Activated T-cell treated with anti-CD3 and anti-CD28 coated beads, Interleukin-2, amount 50 U/mL, for 24 hours (primary cell): ENCODE results near the gene RENBP.

Source experiments
- DNase-seq: peaks from one replicate; pipeline ENCODE4 v3.0.0-alpha.2; 2020
- H3K27ac Mint-ChIP-seq: 2 replicates; pipeline ENCODE4 v1.8.0; 2020; ENCODE audit warnings: mild to moderate bottlenecking, mixed read lengths
- H3K27me3 Mint-ChIP-seq: 2 replicates; pipeline ENCODE4 v1.8.0; 2020; ENCODE audit warnings: mixed read lengths
- H3K36me3 Mint-ChIP-seq: 2 replicates; pipeline ENCODE4 v1.8.0; 2020; ENCODE audit warnings: low read depth, mixed read lengths
- H3K4me1 Mint-ChIP-seq: 2 replicates; pipeline ENCODE4 v1.8.0; 2020; ENCODE audit warnings: low read depth, mixed read lengths
- H3K4me3 Mint-ChIP-seq: 2 replicates; pipeline ENCODE4 v1.8.0; 2020; ENCODE audit warnings: mild to moderate bottlenecking, moderate library complexity, mixed read lengths
- H3K9me3 Mint-ChIP-seq: 2 replicates; pipeline ENCODE4 v1.8.0; 2020; ENCODE audit warnings: mixed read lengths

The RENBP gene

GRCh38 chrX:153900831-153901752, 43.4 kb downstream of the RENBP start:
- DNase-seq, result no peak
- Mint-ChIP-seq H3K9me3 (no peaks in the 10 kb centered on the region), H3K4me1 (peaks cover 45% of the 10 kb centered on the region), H3K27me3 (peaks cover 44% of the 10 kb centered on the region), H3K27ac (peak overlapping the region; percentile 68), H3K36me3 (peaks cover 4% of the 10 kb centered on the region), H3K4me3 (peak overlapping the region; percentile 41)

GRCh38 chrX:153897899-153898298, 46.5 kb downstream of the RENBP start:
- no peak overlapping the region for H3K27ac Mint-ChIP-seq
- peaks cover 55% of the 10 kb centered on the region for H3K27me3 Mint-ChIP-seq
- H3K4me3 Mint-ChIP-seq, result no peak overlapping the region
- no peaks in the 10 kb centered on the region for H3K36me3 Mint-ChIP-seq
- no peak for DNase-seq
- H3K4me1 Mint-ChIP-seq, result peaks cover 23% of the 10 kb centered on the region
- H3K9me3 Mint-ChIP-seq, result peaks cover 2% of the 10 kb centered on the region

GRCh38 chrX:153889123-153889522, 55.3 kb downstream of the RENBP start:
- no peak for DNase-seq
- peaks cover 74% of the 10 kb centered on the region for H3K27me3 Mint-ChIP-seq
- no peak overlapping the region for H3K27ac Mint-ChIP-seq
- no peak overlapping the region for H3K4me3 Mint-ChIP-seq
- peaks cover 4% of the 10 kb centered on the region for H3K4me1 Mint-ChIP-seq
- H3K9me3 Mint-ChIP-seq, result no peaks in the 10 kb centered on the region
- no peaks in the 10 kb centered on the region for H3K36me3 Mint-ChIP-seq

GRCh38 chrX:153888344-153888743, 56.1 kb downstream of the RENBP start:
- Mint-ChIP-seq H3K4me3 (no peak overlapping the region), H3K4me1 (peaks cover 4% of the 10 kb centered on the region), H3K27ac (no peak overlapping the region), H3K36me3 (no peaks in the 10 kb centered on the region), H3K9me3 (no peaks in the 10 kb centered on the region), H3K27me3 (peaks cover 75% of the 10 kb centered on the region)
- no peak for DNase-seq

- H3K36me3 Mint-ChIP-seq, result no peaks in the 10 kb centered on the region
- no peaks in the 10 kb centered on the region for H3K9me3 Mint-ChIP-seq
- H3K4me1 Mint-ChIP-seq, result peaks cover 4% of the 10 kb centered on the region
- H3K27ac Mint-ChIP-seq, result no peak overlapping the region
- H3K27me3 Mint-ChIP-seq, result peaks cover 74% of the 10 kb centered on the region
- DNase-seq, result no peak
- H3K4me3 Mint-ChIP-seq, result no peak overlapping the region
These were observed 57.1 kb downstream of the RENBP start for GRCh38 chrX:153887385-153887784.

GRCh38 chrX:153886915-153887314, 57.5 kb downstream of the RENBP start:
- Mint-ChIP-seq H3K36me3 (no peaks in the 10 kb centered on the region), H3K4me3 (no peak overlapping the region)
- DNase-seq, result no peak

GRCh38 chrX:153885968-153886903, 58.2 kb downstream of the RENBP start, which contains the start of gene L1CAM:
Gene L1CAM, minus strand, starts transcription at chrX:153886173. Its CDS starts 10,337 bp downstream, at chrX:153875836.
- H3K27ac Mint-ChIP-seq, result no peak within 1 kb of the TSS
- H3K36me3 Mint-ChIP-seq, result no peaks in the 10 kb centered on the region
- DNase-seq, result peak; percentile 46
- peaks cover 77% of the 10 kb centered on the region for H3K27me3 Mint-ChIP-seq
- H3K4me3 Mint-ChIP-seq, result peak within 1 kb of the TSS; percentile 43
- no peaks in the 10 kb centered on the region for H3K9me3 Mint-ChIP-seq
- peaks cover 4% of the 10 kb centered on the region for H3K4me1 Mint-ChIP-seq

More at GRCh38 chrX:153886915-153887314, 57.5 kb downstream of the RENBP start:
- H3K27ac Mint-ChIP-seq, result no peak overlapping the region
- peaks cover 4% of the 10 kb centered on the region for H3K4me1 Mint-ChIP-seq
- peaks cover 72% of the 10 kb centered on the region for H3K27me3 Mint-ChIP-seq
- H3K9me3 Mint-ChIP-seq, result no peaks in the 10 kb centered on the region
